ENCODE results near the gene SPAST. TPM values are rescaled to one million over a fixed set of nuclear protein-coding genes. Genes with fewer than 3 reads are reported as not detected.

SPAST gene
- total and polyA plus RNA-seq, 9 of the 15 experiments (the other 6 are each of a cell fraction or from before 2014, with no cell fraction given): 7.4 to 37.0 (median 19.0) TPM

- TF ChIP-seq MLX (CRISPR knock-in tag; conservative IDR thresholded peaks at IDR 0.05): no peak
- no peak for TF ChIP-seq MAFK (IDR thresholded peaks at IDR 0.05; ENCODE audit: low read length)
- peak; percentile 85; the same call in 1 of the 2 replicates for TF ChIP-seq ATF7 (IDR thresholded peaks at IDR 0.05)
- no peak for TF ChIP-seq RBM17 (IDR thresholded peaks at IDR 0.05; ENCODE audit: borderline replicate concordance, low read depth, low read length)
- peak; percentile 99 for TF ChIP-seq NRF1 (conservative IDR thresholded peaks at IDR 0.05 in 1 of 2, IDR thresholded peaks at IDR 0.05 in 1 of 2)
- TF ChIP-seq POLR2B (IDR thresholded peaks at IDR 0.05; ENCODE audit: low read depth, partially characterized antibody): peak; percentile 69
- TF ChIP-seq ARID4B (CRISPR knock-in tag; IDR thresholded peaks at IDR 0.05): peak; percentile 77
- no peak; a peak in 2 of 4 replicates for TF ChIP-seq TBL1XR1 (IDR thresholded peaks at IDR 0.05; ENCODE audit: low read length in 2 of 2)
- no peak for TF ChIP-seq ZNF311 (CRISPR knock-in tag; IDR thresholded peaks at IDR 0.05)
- TF ChIP-seq ZNF174 (CRISPR knock-in tag; IDR thresholded peaks at IDR 0.05): no peak
- no peak; the same call in 1 of the 2 replicates for TF ChIP-seq POLR2AphosphoS5 (IDR thresholded peaks at IDR 0.05; ENCODE audit: control insufficient read depth, insufficient read depth, low read depth, low read length)
- TF ChIP-seq ZNF217 (CRISPR knock-in tag; IDR thresholded peaks at IDR 0.05): no peak
- TF ChIP-seq SIX5 (IDR thresholded peaks at IDR 0.05; ENCODE audit: borderline replicate concordance in 1 of 2, insufficient read depth in 1 of 2, low read depth in 1 of 2, low read length in 2 of 2): peak; percentile 59 to 68; a peak in 3 of 4 replicates
- peak; percentile 81 to 85; a peak in 2 of 4 replicates for TF ChIP-seq SIN3A (IDR thresholded peaks at IDR 0.05; ENCODE audit: borderline replicate concordance in 2 of 2, control insufficient read depth in 1 of 2, low read depth in 2 of 2, low read length in 2 of 2)
- no peak for TF ChIP-seq ATF4 (CRISPR knock-in tag; IDR thresholded peaks at IDR 0.05)
- no peak for TF ChIP-seq COPS2 (conservative IDR thresholded peaks at IDR 0.05)
- TF ChIP-seq E2F5 (CRISPR knock-in tag; IDR thresholded peaks at IDR 0.05): no peak
- TF ChIP-seq KAT7 (CRISPR knock-in tag; IDR thresholded peaks at IDR 0.05; ENCODE audit: borderline replicate concordance): 0 out of 2 replicates have a peak, but pooled peaks have one; percentile 34
- no peak for TF ChIP-seq ZNF586 (CRISPR knock-in tag; conservative IDR thresholded peaks at IDR 0.05)
- TF ChIP-seq MEIS2 (IDR thresholded peaks at IDR 0.05; ENCODE audit: partially characterized antibody): peak; percentile 95
These were observed at the start of gene SPAST (continued) for GRCh38 chr2:32063310-32064020.

All from K562 (cell line).